LNCaP clone FGC (cell line): ENCODE measurements around the gene LCLAT1.

Source experiments
- DNase-seq: peaks from one replicate; pipeline ENCODE4 v3.0.0-alpha.2; 2011; ENCODE audit warnings: low read depth
- H3K4me3 ChIP-seq: 2 replicates; pipeline ENCODE4 v1.5.1; 2011; ENCODE audit warnings: mild to moderate bottlenecking, low read depth, low read length, control low read depth
- CTCF ChIP-seq: IDR thresholded peaks from 2 replicates; pipeline ENCODE4 v1.5.1; 2012; ENCODE audit warnings: mild to moderate bottlenecking; ENCODE audit not compliant: control insufficient read depth, insufficient read depth; ENCODE audit errors: extremely low read depth

Gene LCLAT1

GRCh38 chr2:30404319-30405259 is 42.5 kb upstream of the LCLAT1 start:
- no peak overlapping the region for H3K4me3 ChIP-seq
- no peak for DNase-seq
- no peak for TF ChIP-seq CTCF

GRCh38 chr2:30405260-30405605 is 41.8 kb upstream of the LCLAT1 start:
- TF ChIP-seq CTCF = no peak

GRCh38 chr2:30406853-30407252 is 40.2 kb upstream of the LCLAT1 start:
- no peak for TF ChIP-seq CTCF
- DNase-seq = no peak
- H3K4me3 ChIP-seq = no peak overlapping the region

More at GRCh38 chr2:30405260-30405605, 41.8 kb upstream of the LCLAT1 start:
- H3K4me3 ChIP-seq = no peak overlapping the region
- no peak for DNase-seq

GRCh38 chr2:30408961-30409387 is 38.1 kb upstream of the LCLAT1 start:
- no peak for TF ChIP-seq CTCF

GRCh38 chr2:30410217-30410616 is 36.8 kb upstream of the LCLAT1 start:
- no peak for TF ChIP-seq CTCF
- H3K4me3 ChIP-seq = no peak overlapping the region
- DNase-seq = no peak

More at GRCh38 chr2:30408961-30409387, 38.1 kb upstream of the LCLAT1 start:
- H3K4me3 ChIP-seq = no peak overlapping the region
- DNase-seq = no peak

- DNase-seq = no peak
- no peak for TF ChIP-seq CTCF
- no peak overlapping the region for H3K4me3 ChIP-seq
Measured at GRCh38 chr2:30412047-30412683, 34.9 kb upstream of the LCLAT1 start.
